Adrenal gland (tissue), 12 donors: ENCODE results near the gene ZNF554. TPM values are rescaled to one million over a fixed set of nuclear protein-coding genes. Genes with fewer than 3 reads are reported as not detected.

Source experiments
- DNase-seq, 7 donors: peaks; one replicate each; pipeline ENCODE4 v3.0.0-alpha.2; 2019 to 2020
- H3K27ac ChIP-seq, 5 donors: fragments of 200-600 bp; sonication (generic) in 4 of 5; 1 replicate in 3 of 5; 2 replicates in 2 of 5; pipeline versions ENCODE4 v1.5.1 to v1.8.0; 2016 to 2020; ENCODE audit warnings: mild to moderate bottlenecking in 1 of 5
- H3K27me3 ChIP-seq: fragments of 200-600 bp; 2 replicates; pipeline ENCODE4 v1.8.0; 2021
- H3K36me3 ChIP-seq, 2 donors: fragments of 200-600 bp; replicated peaks in 1 of 2; 1 replicate in 1 of 2; 2 replicates in 1 of 2; pipeline versions ENCODE4 v1.5.1 to v1.8.0; 2018 to 2022
- H3K4me1 ChIP-seq, 2 donors: fragments of 200-600 bp; replicated peaks in 1 of 2; 1 replicate in 1 of 2; 2 replicates in 1 of 2; pipeline versions ENCODE4 v1.5.1 to v1.8.0; 2018 to 2021
- H3K4me3 ChIP-seq, 4 donors: fragments of 200-600 bp; sonication (generic) in 3 of 4; one replicate each; pipeline ENCODE4 v1.5.1; 2016 to 2018
- H3K9me3 ChIP-seq, 3 donors: fragments of 200-600 bp; sonication (generic) in 1 of 3; replicated peaks in 1 of 3; 1 replicate in 2 of 3; 2 replicates in 1 of 3; pipeline versions ENCODE4 v1.5.1 to v1.8.0; 2016 to 2021
- POLR2A ChIP-seq, 2 donors: fragments of 450-650 bp; IDR thresholded peaks; one replicate each; pipeline ENCODE4 v1.6.1; 2017; ENCODE audit warnings: antibody characterized with exemption in 2 of 2, mild to moderate bottlenecking in 2 of 2, moderate library complexity in 1 of 2
- WGBS, 4 donors: extraction: QIAGEN DNeasy Blood & Tissue Kit in 2 of 4; methylation state at CpG; one replicate each; pipeline versions ENCODE4 v1.1.5 to v1.1.7; 2013 to 2017; 5-methylcytosine and 5-hydroxymethylcytosine counted together
- intact Hi-C, 2 donors: fragments of 100-400 bp; cut with DNase I; formaldehyde crosslinking; loops; one replicate each; pipeline versions ENCODE4 v1.14.1 to v1.15.0; 2022 to 2023
- polyA plus RNA-seq, 3 donors: library from polyadenylated mRNA; stranded (reverse); fragments of 200-250 nt in 2 of 3; fragments of 350-450 nt in 1 of 3; fragmentation: Illumina TruSeq in 1 of 3; extraction: RNeasy Lipid Tissue Mini Kit (QIAGEN cat#74804) in 1 of 3; gene quantifications; one replicate each; pipeline ENCODE4 v1.2.3, GENCODE V29; 2013 to 2014
- total RNA-seq, 9 donors: library from RNA; depleted of rRNA in 4 of 9; stranded (reverse); fragments of >200 nt in 4 of 9; fragments of 120-200 nt in 1 of 9; fragmentation: NEBNext Ultra II Directional in 1 of 9; extraction: Animal tissue kit (Norgen Biotek cat#: 25700) in 1 of 9; gene quantifications; one replicate each; pipeline versions ENCODE4 v1.1.0 to v1.2.4, GENCODE V29; 2013 to 2023
- TF ChIP-seq, protein P1 (sequence below), 6 experiments: fragments of 450-650 bp in 4 of 6; fragments of 200-600 bp in 2 of 6; sonication (generic) in 1 of 6; IDR thresholded peaks; 1 replicate in 5 of 6; 2 replicates in 1 of 6; pipeline versions ENCODE4 v1.5.1 to v1.8.0; 2016 to 2021; ENCODE audit warnings: antibody characterized with exemption in 6 of 6, mild to moderate bottlenecking in 2 of 6, moderate library complexity in 1 of 6
- donor health status: healthy with polysubstance abuse.
- donor health status: Bipolar disorder and iron deficiency.
- donor health status: DM: yes; HTN: yes; CAD: no.
- donor health status: DM: no; HTN: no; CAD: no.
- donor health status: DM: no; HTN: no; CAD: no.
- donor health status: DM: yes; HTN: yes; CAD: no.

The ZNF554 gene
- total and polyA plus RNA-seq, 12 donors: 1.6 to 6.9 (median 3.9) TPM

DNA sequence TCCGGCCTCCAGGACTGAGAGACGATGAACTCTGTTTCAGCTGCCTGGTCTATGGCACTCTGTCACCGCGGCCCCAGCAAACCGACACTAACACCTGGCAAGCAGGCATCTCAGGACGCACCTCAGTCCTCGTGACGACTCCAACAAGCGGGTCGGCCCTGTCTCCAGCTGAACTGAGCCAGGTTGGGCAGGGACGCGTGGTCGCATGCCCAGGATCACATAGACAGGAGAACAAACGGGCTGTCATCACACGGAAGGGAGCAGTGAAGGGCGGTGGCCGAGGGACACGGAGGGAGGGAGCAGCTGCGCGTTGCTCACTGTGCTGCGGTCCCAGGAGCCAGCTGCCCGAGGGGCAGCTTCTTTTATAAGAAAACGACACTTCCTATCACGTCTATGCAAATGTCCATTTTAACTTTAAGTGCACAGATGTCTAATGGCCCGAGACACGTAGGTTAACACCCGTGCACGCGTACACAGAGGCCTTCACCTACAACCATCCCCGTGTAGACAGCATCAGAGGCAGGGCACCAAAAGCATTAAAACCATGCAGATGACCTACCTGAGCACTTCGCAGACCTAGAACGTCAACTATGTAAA is 45.5 kb upstream of the ZNF554 start:
- TF ChIP-seq, protein P1, sequence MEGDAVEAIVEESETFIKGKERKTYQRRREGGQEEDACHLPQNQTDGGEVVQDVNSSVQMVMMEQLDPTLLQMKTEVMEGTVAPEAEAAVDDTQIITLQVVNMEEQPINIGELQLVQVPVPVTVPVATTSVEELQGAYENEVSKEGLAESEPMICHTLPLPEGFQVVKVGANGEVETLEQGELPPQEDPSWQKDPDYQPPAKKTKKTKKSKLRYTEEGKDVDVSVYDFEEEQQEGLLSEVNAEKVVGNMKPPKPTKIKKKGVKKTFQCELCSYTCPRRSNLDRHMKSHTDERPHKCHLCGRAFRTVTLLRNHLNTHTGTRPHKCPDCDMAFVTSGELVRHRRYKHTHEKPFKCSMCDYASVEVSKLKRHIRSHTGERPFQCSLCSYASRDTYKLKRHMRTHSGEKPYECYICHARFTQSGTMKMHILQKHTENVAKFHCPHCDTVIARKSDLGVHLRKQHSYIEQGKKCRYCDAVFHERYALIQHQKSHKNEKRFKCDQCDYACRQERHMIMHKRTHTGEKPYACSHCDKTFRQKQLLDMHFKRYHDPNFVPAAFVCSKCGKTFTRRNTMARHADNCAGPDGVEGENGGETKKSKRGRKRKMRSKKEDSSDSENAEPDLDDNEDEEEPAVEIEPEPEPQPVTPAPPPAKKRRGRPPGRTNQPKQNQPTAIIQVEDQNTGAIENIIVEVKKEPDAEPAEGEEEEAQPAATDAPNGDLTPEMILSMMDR (IDR thresholded peaks at IDR 0.05): no peak
- TF ChIP-seq POLR2A (IDR thresholded peaks at IDR 0.05): no peak
- Histone ChIP-seq H3K4me3 (no peak overlapping the region), H3K9me3 (no peaks in the 10 kb centered on the region), H3K4me1 (peaks cover 11 to 33% of the 10 kb centered on the region in 2 donors), H3K36me3 (no peaks in the 10 kb centered on the region), H3K27ac (peak overlapping the region in 2 of 5 donors; percentile 40 to 89), H3K27me3 (no peaks in the 10 kb centered on the region)
- 90 to 92% (median 92%) methylated on average over 19 to 32 of the region's 32 CpGs for WGBS, 4 donors
- intact Hi-C loops: no loop called here
- DNase-seq: no peak

DNA sequence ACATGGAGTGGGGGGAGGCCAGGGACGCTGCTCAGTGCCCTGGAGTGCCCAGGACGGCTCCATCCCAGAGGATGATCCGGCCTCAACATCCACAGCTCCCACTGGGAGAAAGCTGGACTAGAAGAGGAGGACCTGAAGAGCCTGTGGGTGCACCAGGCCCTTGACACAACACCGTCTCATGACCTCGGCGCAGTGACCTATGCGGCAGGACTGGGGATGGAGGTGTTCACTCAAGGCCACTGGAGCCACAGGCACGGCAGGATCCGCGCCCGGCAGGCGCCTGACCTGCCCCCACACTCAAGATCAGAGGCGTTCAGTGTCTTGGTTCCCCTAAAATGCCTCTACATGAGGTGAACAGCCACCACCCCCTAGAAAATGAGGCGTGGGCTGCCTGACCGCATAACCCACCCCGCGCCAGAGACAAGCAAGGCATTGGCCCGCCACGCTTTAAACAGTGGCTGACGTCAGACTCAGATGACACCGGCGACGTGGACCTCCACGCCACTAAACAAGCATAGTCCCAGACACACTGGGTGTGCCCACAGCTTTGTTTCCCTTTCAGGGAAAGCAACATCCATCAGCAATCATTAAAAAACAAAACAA is 44.6 kb upstream of the ZNF554 start:
- Histone ChIP-seq H3K4me3 (peak overlapping the region in 1 of 4 donors; percentile 24), H3K27me3 (no peaks in the 10 kb centered on the region), H3K36me3 (no peaks in the 10 kb centered on the region), H3K4me1 (peaks cover 11 to 40% of the 10 kb centered on the region in 2 donors), H3K9me3 (no peaks in the 10 kb centered on the region), H3K27ac (peak overlapping the region in 4 of 5 donors; percentile 40 to 89 (median 59))
- TF ChIP-seq, protein P1 (IDR thresholded peaks at IDR 0.05): no peak
- TF ChIP-seq POLR2A (IDR thresholded peaks at IDR 0.05): no peak
- WGBS, 4 donors: 72 to 82% (median 79%) methylated on average over 17 to 24 of the region's 24 CpGs
- peak in 3 of 7 donors; percentile 18 to 42 (median 30) for DNase-seq
- intact Hi-C loops: no loop called here

DNA sequence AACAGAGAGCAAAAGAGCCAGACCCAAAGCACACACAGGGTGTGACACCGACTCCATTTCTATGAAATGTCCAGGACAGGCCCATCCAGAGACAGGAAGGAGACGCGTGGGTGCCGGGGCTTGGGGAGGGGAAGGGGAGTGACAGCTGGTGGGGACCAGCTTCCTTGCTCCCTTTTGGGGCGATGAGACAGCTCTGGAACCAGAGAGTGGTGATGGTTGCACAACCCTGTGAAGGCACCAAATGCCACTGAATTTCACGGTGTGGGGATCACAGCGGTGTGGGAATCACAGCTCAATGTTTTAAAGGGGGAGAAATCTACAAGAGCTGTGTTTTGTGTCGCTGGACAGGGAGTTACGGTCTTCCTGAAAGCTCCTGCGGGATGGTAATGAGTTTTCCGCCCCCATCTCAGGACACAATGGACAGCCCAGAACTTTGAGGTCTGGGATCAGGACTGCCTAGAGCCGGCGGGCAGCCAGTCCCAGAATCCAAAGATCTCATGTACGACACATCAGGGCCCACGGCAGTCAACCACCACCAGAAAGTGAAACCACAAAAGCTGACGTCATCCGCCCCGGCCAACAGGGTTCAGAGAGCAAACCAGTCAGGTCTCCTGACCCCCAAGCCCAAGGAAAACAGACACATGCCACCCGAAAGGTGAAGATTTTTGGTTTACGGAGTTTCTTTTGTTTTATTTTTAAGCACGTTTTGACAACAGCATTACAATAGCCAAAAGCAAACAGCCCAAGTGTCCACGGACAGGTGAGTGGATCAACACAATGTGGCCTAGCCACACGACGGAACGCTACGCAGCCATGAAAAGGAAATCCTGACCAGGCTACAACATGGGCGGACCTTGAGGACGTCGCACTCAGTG is 43.9 kb upstream of the ZNF554 start:
- H3K9me3 ChIP-seq: no peaks in the 10 kb centered on the region
- 71 to 74% (median 71%) methylated on average over 29 of the region's 29 CpGs for WGBS, 4 donors
- intact Hi-C loops: no loop called here
- no peaks in the 10 kb centered on the region for H3K27me3 ChIP-seq
- peak in 6 of 7 donors; percentile 48 to 89 (median 68) for DNase-seq
- H3K4me1 ChIP-seq: peaks cover 6 to 39% of the 10 kb centered on the region in 2 donors
- H3K36me3 ChIP-seq: no peaks in the 10 kb centered on the region
- H3K4me3 ChIP-seq: peak overlapping the region in 1 of 4 donors; percentile 24
- TF ChIP-seq, protein P1 (IDR thresholded peaks at IDR 0.05): no peak
- no peak for TF ChIP-seq POLR2A (IDR thresholded peaks at IDR 0.05)
- H3K27ac ChIP-seq: peak overlapping the region in 4 of 5 donors; percentile 40 to 89 (median 59)
